HG03025 (cell line): ENCODE data around the gene PTP4A1.
"Not testable (repeated sequence)": the region's sequence is repeated elsewhere in the genome, so short reads cannot be mapped to it uniquely, and the experiment has no call there.

ENCODE experiments used
- ATAC-seq: cut with Tn5 transposase; IDR thresholded peaks from one replicate; pipeline ENCODE4 v1.9.1; 2021; ENCODE audit warnings: mild to moderate bottlenecking, moderate library complexity; ENCODE audit not compliant: unreplicated experiment, low FRiP score

Gene PTP4A1

GRCh38 chr6:63572044-63572746 lies at the start of gene PTP4A1, which contains the start of gene LOC128125822:
PTP4A1 (plus strand) TSS chr6:63572480; CDS start chr6:63576881, 4,401 bp downstream.
LOC128125822 (plus strand) TSS chr6:63572480.
- peak; percentile 91 for ATAC-seq

- not testable (repeated sequence) for ATAC-seq
Observed at GRCh38 chr6:63522911-63523287, 49.4 kb upstream of the PTP4A1 start.

- ATAC-seq = no peak
Observed at GRCh38 chr6:63523630-63524029, 48.6 kb upstream of the PTP4A1 start.

- no peak for ATAC-seq
Observed at GRCh38 chr6:63525186-63525878, 46.9 kb upstream of the PTP4A1 start.

- ATAC-seq = no peak
Observed at GRCh38 chr6:63526931-63527330, 45.3 kb upstream of the PTP4A1 start.

GRCh38 chr6:63527658-63528514 lies 44.4 kb upstream of the PTP4A1 start:
- no peak for ATAC-seq

- ATAC-seq = no peak
Observed at GRCh38 chr6:63529498-63529897, 42.8 kb upstream of the PTP4A1 start.

GRCh38 chr6:63530182-63530581 lies 42.1 kb upstream of the PTP4A1 start:
- no peak for ATAC-seq

- no peak for ATAC-seq
Observed at GRCh38 chr6:63530991-63531390, 41.3 kb upstream of the PTP4A1 start.

- ATAC-seq = no peak
Observed at GRCh38 chr6:63533026-63533425, 39.3 kb upstream of the PTP4A1 start.

GRCh38 chr6:63533952-63534351 lies 38.3 kb upstream of the PTP4A1 start:
- no peak for ATAC-seq

GRCh38 chr6:63537201-63537958 lies 34.9 kb upstream of the PTP4A1 start:
- no peak for ATAC-seq

GRCh38 chr6:63537959-63538300 lies 34.4 kb upstream of the PTP4A1 start:
- no peak for ATAC-seq

- ATAC-seq = no peak
Observed at GRCh38 chr6:63538550-63538949, 33.7 kb upstream of the PTP4A1 start.

GRCh38 chr6:63543001-63543400 lies 29.3 kb upstream of the PTP4A1 start:
- no peak for ATAC-seq

GRCh38 chr6:63543982-63544381 lies 28.3 kb upstream of the PTP4A1 start:
- no peak for ATAC-seq

- ATAC-seq = no peak
Observed at GRCh38 chr6:63546236-63546635, 26.0 kb upstream of the PTP4A1 start.

GRCh38 chr6:63546697-63547096 lies 25.6 kb upstream of the PTP4A1 start:
- ATAC-seq = no peak

- no peak for ATAC-seq
Observed at GRCh38 chr6:63549076-63549475, 23.2 kb upstream of the PTP4A1 start.

GRCh38 chr6:63553208-63553607 lies 19.1 kb upstream of the PTP4A1 start:
- ATAC-seq = peak; percentile 97

- ATAC-seq = no peak
Observed at GRCh38 chr6:63553900-63554299, 18.4 kb upstream of the PTP4A1 start.
